ENCODE data around the gene LDHD. TPM values are rescaled to one million over a fixed set of nuclear protein-coding genes. Genes with fewer than 3 reads are reported as not detected.

Gene LDHD
- total and polyA plus RNA-seq, 2 of the 13 experiments (the other 11 are each of a cell fraction or from before 2014, with no cell fraction given): 9.1 to 9.8 TPM

DNA sequence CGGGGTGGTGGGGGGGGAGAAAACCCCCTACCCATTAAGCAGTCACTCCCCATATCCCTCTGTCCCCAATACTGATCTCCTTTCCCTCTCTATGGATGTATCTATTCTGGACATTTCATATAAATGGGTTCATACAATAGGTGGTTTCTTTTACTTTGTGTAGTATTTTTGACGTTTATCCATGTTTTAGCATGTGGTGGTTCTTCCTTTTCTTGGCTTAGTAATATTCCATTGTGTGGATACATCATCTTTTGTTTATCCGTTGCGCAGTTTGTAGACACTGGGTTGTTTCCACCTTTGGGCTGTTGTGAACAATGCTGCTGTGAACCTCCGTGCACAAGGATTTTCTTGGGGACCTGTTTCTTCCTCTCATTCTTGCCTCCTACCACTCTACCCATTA, 12.6 kb downstream of the LDHD start (continued):
- TF ChIP-seq FOSL2 (CRISPR knock-in tag; IDR thresholded peaks at IDR 0.05): no peak

DNA sequence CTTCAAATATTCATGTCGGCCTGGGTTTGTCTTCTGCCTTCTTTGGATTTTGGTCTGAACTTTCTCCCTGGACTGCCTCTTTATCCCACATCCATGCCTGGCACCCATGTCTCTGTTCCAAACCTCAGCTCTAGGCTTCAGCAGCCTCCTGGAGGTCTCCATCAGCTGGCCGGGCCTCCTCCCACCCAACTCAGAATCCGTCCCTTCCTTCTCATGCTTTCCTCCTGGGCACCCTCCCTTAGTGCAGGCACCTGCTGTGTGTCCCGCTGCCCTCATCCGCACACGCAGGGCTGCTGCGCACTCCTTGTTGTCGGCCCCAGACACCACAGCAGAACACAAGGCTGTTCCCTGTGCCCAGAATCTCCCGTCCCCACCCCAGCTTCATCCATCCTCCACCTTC, 14.0 kb downstream of the LDHD start:
- H3K36me3 ChIP-seq (replicated peaks in 1 of 2; ENCODE audit: control insufficient read depth in 1 of 2, insufficient read depth in 2 of 2, low read length in 2 of 2): peaks cover 23 to 55% of the 10 kb centered on the region in 2 experiments
- no peak overlapping the region for H2AFZ ChIP-seq (ENCODE audit: low read length)
- H4K20me1 ChIP-seq (ENCODE audit: insufficient read depth, low read length): peaks cover 11% of the 10 kb centered on the region
- no peak overlapping the region for H3K4me3 ChIP-seq (replicated peaks in 1 of 3; ENCODE audit: insufficient read depth in 1 of 3, low read depth in 2 of 3, low read length in 3 of 3)
- ATAC-seq: no peak
- H3K79me2 ChIP-seq (ENCODE audit: insufficient read depth, low read length): peaks cover 7% of the 10 kb centered on the region
- BruUV-seq (replicated peaks): no TSS peak
- TF ChIP-seq ZNF24 (IDR thresholded peaks at IDR 0.05): no peak
- no peak for TF ChIP-seq ZNF615 (CRISPR knock-in tag; IDR thresholded peaks at IDR 0.05; ENCODE audit: borderline replicate concordance)
- no peak for TF ChIP-seq ZNF713 (CRISPR knock-in tag; IDR thresholded peaks at IDR 0.05)
- TF ChIP-seq ZNF781 (CRISPR knock-in tag; IDR thresholded peaks at IDR 0.05; ENCODE audit: borderline replicate concordance, not compliant biosample characterization): no peak
- DNase-seq (ENCODE audit: low spot score): no peak
- no peak overlapping the region for H3K27ac ChIP-seq (ENCODE audit: extremely low read length, insufficient read depth, low read length)
- no peaks in the 10 kb centered on the region for H3K27me3 ChIP-seq (ENCODE audit: control insufficient read depth in 1 of 2, insufficient read depth in 2 of 2, low read length in 2 of 2)
- in situ Hi-C loops (cut with HindIII; ENCODE audit: extremely low pct_ligation_motif_present, low pct_unique_long_range_greater_than_20kb): loop anchor here (10.0 kb wide), 1 partner anchor 108 kb away; the partner anchor contains the start of gene ZNRF1
- ChIA-PET CTCF (ENCODE audit: low intra/inter-chr PET ratio, low total read pairs) (no interaction called here), POLR2A (no interaction called here)
- H3K9me3 ChIP-seq (ENCODE audit: low read length): no peaks in the 10 kb centered on the region
- no peak overlapping the region for H3K9ac ChIP-seq (ENCODE audit: insufficient read depth, low read depth, low read length)
- 98% methylated on average over 9 of the region's 9 CpGs for WGBS (ENCODE audit: low lambda C conversion rate)
- intact Hi-C loops (cut with micrococcal nuclease; ENCODE audit: unreplicated experiment): no loop called here
- no peak overlapping the region for H3K4me2 ChIP-seq (ENCODE audit: low read depth, low read length)
- FAIRE-seq: no peak
- peaks cover 7% of the 10 kb centered on the region; the same call in 1 of the 2 replicates for H3K4me1 ChIP-seq (ENCODE audit: insufficient read depth, low read length)

DNA sequence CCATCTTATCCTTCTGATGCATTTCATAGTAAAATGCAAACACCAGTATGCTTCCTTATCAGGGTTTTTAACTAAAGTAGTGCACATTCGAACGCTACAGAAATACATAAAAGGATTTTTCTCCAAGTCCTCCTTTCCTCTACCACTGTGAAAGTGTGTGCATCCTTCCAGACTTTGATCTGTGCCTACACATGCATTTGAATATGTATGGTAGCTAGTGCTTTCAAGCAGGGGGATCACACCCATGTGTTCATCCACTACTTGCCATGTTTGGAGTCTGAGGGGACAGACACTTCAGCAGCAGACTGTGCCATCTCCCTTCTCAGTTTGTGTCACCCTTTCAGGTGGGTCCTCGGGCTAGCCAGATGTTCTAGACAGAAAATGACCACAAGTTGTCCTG, 14.9 kb downstream of the LDHD start:
- Histone ChIP-seq H3K4me3 (replicated peaks in 1 of 3; ENCODE audit: insufficient read depth in 1 of 3, low read depth in 2 of 3, low read length in 3 of 3) (no peak overlapping the region), H3K4me1 (ENCODE audit: insufficient read depth, low read length) (peaks cover 12% of the 10 kb centered on the region; the same call in 1 of the 2 replicates), H3K27ac (ENCODE audit: extremely low read length, insufficient read depth, low read length) (no peak overlapping the region), H3K79me2 (ENCODE audit: insufficient read depth, low read length) (peaks cover 7% of the 10 kb centered on the region), H3K36me3 (replicated peaks in 1 of 2; ENCODE audit: control insufficient read depth in 1 of 2, insufficient read depth in 2 of 2, low read length in 2 of 2) (peaks cover 20 to 50% of the 10 kb centered on the region in 2 experiments), H3K27me3 (ENCODE audit: control insufficient read depth in 1 of 2, insufficient read depth in 2 of 2, low read length in 2 of 2) (no peaks in the 10 kb centered on the region), H3K4me2 (ENCODE audit: low read depth, low read length) (no peak overlapping the region), H2AFZ (ENCODE audit: low read length) (no peak overlapping the region), H3K9ac (ENCODE audit: insufficient read depth, low read depth, low read length) (no peak overlapping the region), H4K20me1 (ENCODE audit: insufficient read depth, low read length) (peaks cover 11% of the 10 kb centered on the region), H3K9me3 (ENCODE audit: low read length) (no peaks in the 10 kb centered on the region)
- TF ChIP-seq, protein P1, sequence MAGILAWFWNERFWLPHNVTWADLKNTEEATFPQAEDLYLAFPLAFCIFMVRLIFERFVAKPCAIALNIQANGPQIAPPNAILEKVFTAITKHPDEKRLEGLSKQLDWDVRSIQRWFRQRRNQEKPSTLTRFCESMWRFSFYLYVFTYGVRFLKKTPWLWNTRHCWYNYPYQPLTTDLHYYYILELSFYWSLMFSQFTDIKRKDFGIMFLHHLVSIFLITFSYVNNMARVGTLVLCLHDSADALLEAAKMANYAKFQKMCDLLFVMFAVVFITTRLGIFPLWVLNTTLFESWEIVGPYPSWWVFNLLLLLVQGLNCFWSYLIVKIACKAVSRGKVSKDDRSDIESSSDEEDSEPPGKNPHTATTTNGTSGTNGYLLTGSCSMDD (CRISPR knock-in tag; IDR thresholded peaks at IDR 0.05): no peak
- TF ChIP-seq RBM39 (IDR thresholded peaks at IDR 0.05; ENCODE audit: low read depth, low read length, poor library complexity, severe bottlenecking) (no peak), ISX (CRISPR knock-in tag; conservative IDR thresholded peaks at IDR 0.05) (no peak), RFXANK (CRISPR knock-in tag; IDR thresholded peaks at IDR 0.05) (no peak), ZBTB7A (CRISPR knock-in tag; IDR thresholded peaks at IDR 0.05) (no peak), ZNF7 (CRISPR knock-in tag; IDR thresholded peaks at IDR 0.05) (no peak)
- TF ChIP-seq, protein P2, sequence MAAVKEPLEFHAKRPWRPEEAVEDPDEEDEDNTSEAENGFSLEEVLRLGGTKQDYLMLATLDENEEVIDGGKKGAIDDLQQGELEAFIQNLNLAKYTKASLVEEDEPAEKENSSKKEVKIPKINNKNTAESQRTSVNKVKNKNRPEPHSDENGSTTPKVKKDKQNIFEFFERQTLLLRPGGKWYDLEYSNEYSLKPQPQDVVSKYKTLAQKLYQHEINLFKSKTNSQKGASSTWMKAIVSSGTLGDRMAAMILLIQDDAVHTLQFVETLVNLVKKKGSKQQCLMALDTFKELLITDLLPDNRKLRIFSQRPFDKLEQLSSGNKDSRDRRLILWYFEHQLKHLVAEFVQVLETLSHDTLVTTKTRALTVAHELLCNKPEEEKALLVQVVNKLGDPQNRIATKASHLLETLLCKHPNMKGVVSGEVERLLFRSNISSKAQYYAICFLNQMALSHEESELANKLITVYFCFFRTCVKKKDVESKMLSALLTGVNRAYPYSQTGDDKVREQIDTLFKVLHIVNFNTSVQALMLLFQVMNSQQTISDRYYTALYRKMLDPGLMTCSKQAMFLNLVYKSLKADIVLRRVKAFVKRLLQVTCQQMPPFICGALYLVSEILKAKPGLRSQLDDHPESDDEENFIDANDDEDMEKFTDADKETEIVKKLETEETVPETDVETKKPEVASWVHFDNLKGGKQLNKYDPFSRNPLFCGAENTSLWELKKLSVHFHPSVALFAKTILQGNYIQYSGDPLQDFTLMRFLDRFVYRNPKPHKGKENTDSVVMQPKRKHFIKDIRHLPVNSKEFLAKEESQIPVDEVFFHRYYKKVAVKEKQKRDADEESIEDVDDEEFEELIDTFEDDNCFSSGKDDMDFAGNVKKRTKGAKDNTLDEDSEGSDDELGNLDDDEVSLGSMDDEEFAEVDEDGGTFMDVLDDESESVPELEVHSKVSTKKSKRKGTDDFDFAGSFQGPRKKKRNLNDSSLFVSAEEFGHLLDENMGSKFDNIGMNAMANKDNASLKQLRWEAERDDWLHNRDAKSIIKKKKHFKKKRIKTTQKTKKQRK (IDR thresholded peaks at IDR 0.05; ENCODE audit: low read length): no peak
- FAIRE-seq: no peak
- intact Hi-C loops (cut with micrococcal nuclease; ENCODE audit: unreplicated experiment): no loop called here
- WGBS (ENCODE audit: low lambda C conversion rate): 97% methylated on average over 3 of the region's 3 CpGs
- CTCF ChIA-PET (ENCODE audit: low intra/inter-chr PET ratio, low total read pairs): no interaction called here
- POLR2A ChIA-PET: no interaction called here
- in situ Hi-C loops (cut with HindIII; ENCODE audit: extremely low pct_ligation_motif_present, low pct_unique_long_range_greater_than_20kb): loop anchor here (10.0 kb wide), 1 partner anchor 107 kb away; the partner anchor contains the start of gene ZNRF1
- no TSS peak for BruUV-seq (replicated peaks)
- ATAC-seq: no peak
- DNase-seq (ENCODE audit: low spot score): no peak
